H9 (cell line): ENCODE results near the gene KIAA1958. TPM values are rescaled to one million over a fixed set of nuclear protein-coding genes. Genes with fewer than 3 reads are reported as not detected.

ENCODE experiments used
- DNase-seq: peaks from one replicate; pipeline ENCODE4 v3.0.0-alpha.2; 2017
- H2AFZ ChIP-seq: one replicate; pipeline ENCODE4 v1.6.1; 2013; ENCODE audit warnings: mild to moderate bottlenecking, low read length, control low read depth, moderate library complexity
- H2AK5ac ChIP-seq: 2 replicates; pipeline ENCODE4 v1.6.1; 2013; ENCODE audit warnings: low read length, control low read depth, mixed read lengths; ENCODE audit not compliant: insufficient read length
- H2BK120ac ChIP-seq: one replicate; pipeline ENCODE4 v1.6.1; 2013; ENCODE audit warnings: low read depth, mild to moderate bottlenecking, low read length, control low read depth, inconsistent platforms; ENCODE audit not compliant: poor library complexity, severe bottlenecking
- H2BK12ac ChIP-seq: 2 replicates; pipeline ENCODE4 v1.6.1; 2013; ENCODE audit warnings: low read length, control low read depth, mixed read lengths, low read depth; ENCODE audit not compliant: insufficient read length
- H2BK15ac ChIP-seq: 2 replicates; pipeline ENCODE4 v1.6.1; 2013; ENCODE audit warnings: low read depth, low read length, control low read depth
- H2BK20ac ChIP-seq: one replicate; pipeline ENCODE4 v1.6.1; 2013; ENCODE audit warnings: low read depth, mild to moderate bottlenecking, low read length, control low read depth, inconsistent platforms; ENCODE audit not compliant: poor library complexity, severe bottlenecking
- H2BK5ac ChIP-seq: 2 replicates; pipeline ENCODE4 v1.6.1; 2013; ENCODE audit warnings: low read length, control low read depth, mixed read lengths; ENCODE audit not compliant: insufficient read length
- H3K14ac ChIP-seq: 2 replicates; pipeline ENCODE4 v1.6.1; 2013; ENCODE audit warnings: low read length, control low read depth; ENCODE audit not compliant: insufficient read depth
- H3K18ac ChIP-seq: 2 replicates; pipeline ENCODE4 v1.6.1; 2013; ENCODE audit warnings: low read depth, mild to moderate bottlenecking, mixed read lengths, low read length, control low read depth; ENCODE audit not compliant: insufficient read length
- H3K23ac ChIP-seq: 2 replicates; pipeline ENCODE4 v1.6.1; 2013; ENCODE audit warnings: low read length, control low read depth, mixed read lengths, low read depth; ENCODE audit not compliant: insufficient read length
- H3K23me2 ChIP-seq: 2 replicates; pipeline ENCODE4 v1.6.1; 2013; ENCODE audit warnings: low read depth, mild to moderate bottlenecking, mixed read lengths, low read length, control low read depth; ENCODE audit not compliant: insufficient read length, poor library complexity, severe bottlenecking
- H3K27ac ChIP-seq: 2 replicates; pipeline ENCODE4 v1.5.1; 2013; ENCODE audit warnings: low read length, control low read depth, mixed read lengths, low read depth; ENCODE audit not compliant: insufficient read length
- H3K27me3 ChIP-seq: 2 replicates; pipeline ENCODE4 v1.6.1; 2013; ENCODE audit warnings: low read length, control low read depth, inconsistent platforms; ENCODE audit not compliant: insufficient read depth
- H3K4ac ChIP-seq: 2 replicates; pipeline ENCODE4 v1.6.1; 2013; ENCODE audit warnings: low read depth, mild to moderate bottlenecking, control low read depth, inconsistent platforms, low read length, moderate library complexity
- H3K4me1 ChIP-seq: 2 replicates; pipeline ENCODE4 v1.6.1; 2013; ENCODE audit warnings: low read length, control low read depth, inconsistent platforms; ENCODE audit not compliant: insufficient read depth
- H3K4me2 ChIP-seq: 2 replicates; pipeline ENCODE4 v1.6.1; 2013; ENCODE audit warnings: low read length, control low read depth, mixed read lengths; ENCODE audit not compliant: insufficient read length, insufficient read depth
- H3K56ac ChIP-seq: 2 replicates; pipeline ENCODE4 v1.6.1; 2013; ENCODE audit warnings: low read depth, mild to moderate bottlenecking, mixed read lengths, low read length, control low read depth; ENCODE audit not compliant: insufficient read length
- H3K79me1 ChIP-seq: 2 replicates; pipeline ENCODE4 v1.6.1; 2013; ENCODE audit warnings: low read depth, mild to moderate bottlenecking, moderate library complexity, low read length, control low read depth, inconsistent platforms; ENCODE audit not compliant: insufficient read depth, poor library complexity, severe bottlenecking
- H3K79me2 ChIP-seq: 2 replicates; pipeline ENCODE4 v1.6.1; 2013; ENCODE audit warnings: low read length, control low read depth, inconsistent platforms; ENCODE audit not compliant: insufficient read depth
- H3K9ac ChIP-seq: 2 replicates; pipeline ENCODE4 v1.6.1; 2013; ENCODE audit warnings: low read length, control low read depth, mixed read lengths; ENCODE audit not compliant: insufficient read length; ENCODE audit errors: extremely low read depth
- H3K9me3 ChIP-seq: one replicate; pipeline ENCODE4 v1.6.1; 2013; ENCODE audit warnings: low read depth, low read length, inconsistent platforms; ENCODE audit not compliant: control insufficient read depth
- H3T11ph ChIP-seq: one replicate; pipeline ENCODE4 v1.6.1; 2013; ENCODE audit warnings: mild to moderate bottlenecking, low read length, control low read depth, inconsistent platforms
- H4K20me1 ChIP-seq: one replicate; pipeline ENCODE4 v1.6.1; 2013; ENCODE audit not compliant: control insufficient read depth, insufficient read length, insufficient read depth
- H4K5ac ChIP-seq: 2 replicates; pipeline ENCODE4 v1.6.1; 2013; ENCODE audit warnings: low read depth, mild to moderate bottlenecking, mixed read lengths, low read length, control low read depth; ENCODE audit not compliant: insufficient read length
- H4K8ac ChIP-seq: replicated peaks from 2 replicates; pipeline ENCODE4 v1.6.1; 2013; ENCODE audit warnings: low read length, control low read depth, mixed read lengths, low read depth; ENCODE audit not compliant: insufficient read length
- H4K91ac ChIP-seq: 2 replicates; pipeline ENCODE4 v1.6.1; 2013; ENCODE audit warnings: low read depth, mild to moderate bottlenecking, moderate library complexity, mixed read lengths, low read length, control low read depth; ENCODE audit not compliant: insufficient read length
- H3K27ac Mint-ChIP-seq, 3 experiments: 2 replicates in 2 of 3; 3 replicates in 1 of 3; pipeline ENCODE4 v1.8.0; 2020 to 2021; ENCODE audit warnings: mixed read lengths in 3 of 3, mild to moderate bottlenecking in 1 of 3, moderate library complexity in 1 of 3
- H3K27me3 Mint-ChIP-seq: 2 replicates; pipeline ENCODE4 v1.8.0; 2021; ENCODE audit warnings: low read depth, mild to moderate bottlenecking, moderate library complexity, mixed read lengths
- H3K36me3 Mint-ChIP-seq, 3 experiments: 2 replicates in 2 of 3; 3 replicates in 1 of 3; pipeline ENCODE4 v1.8.0; 2020 to 2021; ENCODE audit warnings: low read depth in 3 of 3, mixed read lengths in 3 of 3; ENCODE audit not compliant: insufficient read depth in 1 of 3
- H3K4me1 Mint-ChIP-seq, 2 experiments: 2 replicates each; pipeline ENCODE4 v1.8.0; 2020; ENCODE audit warnings: mixed read lengths in 2 of 2
- H3K4me3 Mint-ChIP-seq, 2 experiments: 2 replicates in 1 of 2; 3 replicates in 1 of 2; pipeline ENCODE4 v1.8.0; 2020 to 2021; ENCODE audit warnings: mild to moderate bottlenecking in 2 of 2, mixed read lengths in 2 of 2, moderate library complexity in 1 of 2
- H3K9me3 Mint-ChIP-seq, 2 experiments: 2 replicates in 1 of 2; 3 replicates in 1 of 2; pipeline ENCODE4 v1.8.0; 2020; ENCODE audit warnings: mild to moderate bottlenecking in 2 of 2, mixed read lengths in 2 of 2, moderate library complexity in 1 of 2
- CTCF ChIP-seq: fragments of 200-600 bp; sonication (generic); conservative IDR thresholded peaks from 3 replicates; pipeline ENCODE4 v1.8.0; 2021; ENCODE audit warnings: antibody characterized with exemption, mild to moderate bottlenecking
- WGBS: extraction: QIAGEN DNeasy Blood & Tissue Kit; methylation state at CpG from one replicate; pipeline ENCODE4 v1.1.7; 2013; ENCODE audit warnings: missing lambda C conversion rate, low lambda C conversion rate, mixed read lengths; ENCODE audit not compliant: insufficient read length; ENCODE audit errors: extremely low coverage; 5-methylcytosine and 5-hydroxymethylcytosine counted together
- total RNA-seq: library from RNA; stranded (reverse); gene quantifications from 2 replicates; pipeline ENCODE4 v1.2.1, GENCODE V29; 2021

The KIAA1958 gene
- total RNA-seq, 1 experiment from 2014 or later: 34.0 TPM

- Histone ChIP-seq H2BK15ac (no peak overlapping the region), H2BK20ac (no peak overlapping the region), H2AFZ (no peak overlapping the region), H3T11ph (no peak overlapping the region), H3K23ac (no peak overlapping the region), H3K23me2 (no peaks in the 10 kb centered on the region), H3K18ac (no peak overlapping the region), H3K56ac (no peak overlapping the region), H3K79me1 (no peaks in the 10 kb centered on the region), H4K8ac (no peak overlapping the region), H3K14ac (no peak overlapping the region), H3K4me1 (no peaks in the 10 kb centered on the region), H3K9ac (no peak overlapping the region), H4K5ac (no peak overlapping the region), H2BK5ac (no peak overlapping the region), H3K4me2 (no peak overlapping the region), H4K20me1 (no peaks in the 10 kb centered on the region), H3K9me3 (no peaks in the 10 kb centered on the region), H4K91ac (no peak overlapping the region), H2BK120ac (no peak overlapping the region), H3K79me2 (no peaks in the 10 kb centered on the region), H3K4ac (no peak overlapping the region), H3K27ac (no peak overlapping the region), H2AK5ac (no peak overlapping the region), H2BK12ac (no peak overlapping the region), H3K27me3 (no peaks in the 10 kb centered on the region)
- H3K4me3 Mint-ChIP-seq: no peak overlapping the region
- DNase-seq: no peak
- H3K36me3 Mint-ChIP-seq: peaks cover 0 to under 1% (median 0%) of the 10 kb centered on the region in 3 experiments; a peak in 2 of 7 replicates
- no peaks in the 10 kb centered on the region for H3K4me1 Mint-ChIP-seq
- H3K27ac Mint-ChIP-seq: no peak overlapping the region
- no CpG with 5 or more reads among the region's 2 CpGs for WGBS
- no peaks in the 10 kb centered on the region for H3K27me3 Mint-ChIP-seq
- no peaks in the 10 kb centered on the region for H3K9me3 Mint-ChIP-seq
- no peak for TF ChIP-seq CTCF
Measured at GRCh38 chr9:112447283-112447761, 39.3 kb upstream of the KIAA1958 start.
